Gastrocnemius medialis (tissue), 4 donors: ENCODE results near the gene CDKN3. TPM values are rescaled to one million over a fixed set of nuclear protein-coding genes. Genes with fewer than 3 reads are reported as not detected.

Source experiments
- ATAC-seq, 2 donors: fragments of 150-250 bp; one replicate each; pipeline ENCODE4 v1.9.1; 2016
- DNase-seq, 2 donors: peaks; one replicate each; pipeline ENCODE4 v3.0.0-alpha.2; 2019
- H3K27ac ChIP-seq, 4 donors: fragments of 200-600 bp; sonication (generic); 1 replicate in 1 of 4; 2 replicates in 3 of 4; pipeline ENCODE4 v1.5.1; 2016 to 2018; ENCODE audit warnings: mild to moderate bottlenecking in 2 of 4, moderate library complexity in 1 of 4
- H3K27me3 ChIP-seq, 3 donors: fragments of 200-600 bp; sonication (generic) in 2 of 3; 1 replicate in 1 of 3; 2 replicates in 2 of 3; pipeline versions ENCODE4 v1.5.1 to v1.6.0; 2016 to 2019; ENCODE audit warnings: mild to moderate bottlenecking in 1 of 3, moderate library complexity in 1 of 3
- H3K36me3 ChIP-seq, 2 donors: fragments of 200-600 bp; sonication (generic) in 1 of 2; one replicate each; pipeline ENCODE4 v1.5.1; 2017 to 2018
- H3K4me1 ChIP-seq, 2 donors: fragments of 200-600 bp; sonication (generic) in 1 of 2; one replicate each; pipeline ENCODE4 v1.5.1; 2016 to 2017; ENCODE audit warnings: mild to moderate bottlenecking in 2 of 2
- H3K4me3 ChIP-seq, 4 donors: fragments of 200-600 bp; sonication (generic) in 3 of 4; 1 replicate in 1 of 4; 2 replicates in 3 of 4; pipeline ENCODE4 v1.5.1; 2016 to 2019; ENCODE audit warnings: mild to moderate bottlenecking in 2 of 4
- H3K9me3 ChIP-seq, 3 donors: fragments of 200-600 bp; sonication (generic) in 2 of 3; 1 replicate in 1 of 3; 2 replicates in 2 of 3; pipeline ENCODE4 v1.5.1; 2016 to 2019
- CTCF ChIP-seq, 5 experiments: fragments of 450-650 bp in 3 of 5; fragments of 200-600 bp in 2 of 5; sonication (generic) in 2 of 5; IDR thresholded peaks in 4 of 5; conservative IDR thresholded peaks in 1 of 5; 1 replicate in 4 of 5; 2 replicates in 1 of 5; pipeline ENCODE4 v1.5.1; 2016 to 2019; ENCODE audit warnings: antibody characterized with exemption in 5 of 5, mild to moderate bottlenecking in 3 of 5, moderate library complexity in 3 of 5
- POLR2A ChIP-seq, 2 donors: fragments of 450-650 bp; IDR thresholded peaks; one replicate each; pipeline ENCODE4 v1.6.1; 2017; ENCODE audit warnings: antibody characterized with exemption in 2 of 2, mild to moderate bottlenecking in 2 of 2, moderate library complexity in 2 of 2
- in situ Hi-C, 4 donors: fragments of 200-750 bp; cut with MboI; loops; one replicate each; pipeline versions ENCODE4 v1.15.0 to v1.8.0; 2017; ENCODE audit warnings: low sequenced_read_pairs in 4 of 4
- intact Hi-C: fragments of 100-400 bp; cut with DNase I; formaldehyde crosslinking; loops from one replicate; pipeline ENCODE4 v1.15.1; 2023; ENCODE audit warnings: low total_unique reads
- total RNA-seq, 4 donors: library from RNA; depleted of rRNA; stranded (reverse); fragments of >200 nt; gene quantifications; one replicate each; pipeline versions ENCODE4 v1.1.0 to v1.2.3, GENCODE V29; 2016

The CDKN3 gene
- total RNA-seq, 4 donors from 2014 or later: 1.2 to 5.1 (median 1.6) TPM

DNA sequence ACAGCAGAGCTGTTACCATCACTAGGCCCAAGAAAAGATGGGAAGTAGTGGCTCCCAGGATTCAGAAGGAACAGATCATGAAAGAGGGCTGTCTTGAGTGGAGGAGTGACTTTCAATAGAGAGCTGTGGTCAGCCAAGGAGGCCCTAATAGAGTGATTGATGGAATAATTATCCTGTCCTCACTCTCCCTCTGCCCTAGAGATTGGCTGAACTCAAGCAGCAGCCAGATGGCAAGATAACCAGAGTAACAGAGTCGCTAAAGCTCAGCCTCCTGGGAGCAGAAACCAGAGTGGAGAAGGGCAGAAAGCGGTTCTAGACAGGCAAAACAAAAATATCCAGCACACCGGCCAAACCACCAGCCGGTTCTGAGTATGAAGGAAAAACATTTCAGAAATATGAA lies 68.8 kb downstream of the CDKN3 start:
- Histone ChIP-seq H3K27ac (no peak overlapping the region), H3K4me1 (no peaks in the 10 kb centered on the region), H3K36me3 (no peaks in the 10 kb centered on the region), H3K27me3 (no peaks in the 10 kb centered on the region), H3K9me3 (no peaks in the 10 kb centered on the region), H3K4me3 (no peak overlapping the region)
- TF ChIP-seq POLR2A (IDR thresholded peaks at IDR 0.05) (no peak), CTCF (IDR thresholded peaks at IDR 0.05 in 4 of 5, conservative IDR thresholded peaks at IDR 0.05 in 1 of 5) (no peak)
- intact Hi-C loops (loop anchor here (5.0 kb wide), 1 partner anchor 238 kb away; no protein-coding TSS in a partner anchor), in situ Hi-C loops (no loop called here)
- DNase-seq (no peak), ATAC-seq (no peak)

DNA sequence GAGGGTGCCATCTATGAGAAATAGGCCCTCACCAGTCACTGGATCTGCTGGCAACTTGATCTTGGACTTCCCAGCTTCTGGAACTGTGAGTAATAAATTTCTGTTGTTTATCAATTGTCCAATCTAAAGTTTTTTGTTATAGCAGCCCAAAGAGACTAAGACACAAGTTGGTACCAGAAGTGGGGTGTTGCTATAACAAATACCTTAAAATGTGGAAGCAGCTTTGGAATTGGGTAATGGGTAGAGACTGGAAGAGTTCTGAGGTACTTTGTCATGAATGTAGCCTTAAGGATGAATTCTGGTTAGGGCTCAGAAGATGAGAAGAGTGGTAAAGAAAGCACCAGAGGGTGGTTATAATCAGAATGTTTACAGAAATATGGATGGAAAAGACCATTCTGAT lies 70.5 kb downstream of the CDKN3 start:
- H3K9me3 ChIP-seq: no peaks in the 10 kb centered on the region
- TF ChIP-seq POLR2A (IDR thresholded peaks at IDR 0.05) (no peak), CTCF (IDR thresholded peaks at IDR 0.05 in 4 of 5, conservative IDR thresholded peaks at IDR 0.05 in 1 of 5) (no peak)
- ATAC-seq (no peak), DNase-seq (no peak)
- no peaks in the 10 kb centered on the region for H3K36me3 ChIP-seq
- in situ Hi-C loops (no loop called here), intact Hi-C loops (loop anchor here (5.0 kb wide), 1 partner anchor 240 kb away; no protein-coding TSS in a partner anchor)
- no peaks in the 10 kb centered on the region for H3K4me1 ChIP-seq
- no peaks in the 10 kb centered on the region for H3K27me3 ChIP-seq
- H3K4me3 ChIP-seq: no peak overlapping the region
- no peak overlapping the region for H3K27ac ChIP-seq

Other genes with a start within 250 kb of the CDKN3 start
- gene CNIH1, start 44.4 kb downstream of the CDKN3 start, total RNA-seq: 100 to 1,000 TPM in 3 of 4 donors, 10 to 100 TPM in 1; 73.4 to 176 (median 136) TPM
- 10 to 100 TPM in 1 of 4 donors, 1 to 10 TPM in 3; 5.0 to 21.7 (median 7.3) TPM for gene GMFB, start 92.0 kb downstream of the CDKN3 start, total RNA-seq
- gene CGRRF1, start 112.9 kb downstream of the CDKN3 start, total RNA-seq: 10 to 100 TPM; 13.7 to 27.0 (median 20.7) TPM
- gene SAMD4A, start 170.1 kb downstream of the CDKN3 start, total RNA-seq: 10 to 100 TPM; 26.4 to 48.0 (median 42.2) TPM